T-helper 17 cell (primary cell): Measurements from ENCODE around the gene PLBD1. TPM values are rescaled to one million over a fixed set of nuclear protein-coding genes. Genes with fewer than 3 reads are reported as not detected.

ENCODE experiments used
- ATAC-seq: fragments of 150-1000 bp; cut with Tn5 transposase; 2 replicates; pipeline ENCODE4 v1.10.0; 2021; ENCODE audit warnings: mild to moderate bottlenecking, moderate library complexity
- DNase-seq, 3 donors: peaks; one replicate each; pipeline versions ENCODE4 v3.0.0 to v3.0.0-alpha.2; 2020 to 2021
- H3K9me3 ChIP-seq: one replicate; pipeline ENCODE4 v1.7.0; 2013; ENCODE audit warnings: low read length, mild to moderate bottlenecking; ENCODE audit not compliant: control insufficient read depth, poor library complexity, severe bottlenecking
- H3K27ac Mint-ChIP-seq: one replicate; pipeline ENCODE4 v1.8.0; 2022; ENCODE audit warnings: mild to moderate bottlenecking, moderate library complexity, mixed read lengths
- H3K27me3 Mint-ChIP-seq: one replicate; pipeline ENCODE4 v1.8.0; 2022; ENCODE audit warnings: mixed read lengths
- H3K36me3 Mint-ChIP-seq: one replicate; pipeline ENCODE4 v1.8.0; 2022; ENCODE audit warnings: low read depth, mixed read lengths
- H3K4me1 Mint-ChIP-seq: one replicate; pipeline ENCODE4 v1.8.0; 2022; ENCODE audit warnings: mild to moderate bottlenecking, mixed read lengths
- H3K4me3 Mint-ChIP-seq: one replicate; pipeline ENCODE4 v1.8.0; 2022; ENCODE audit warnings: mild to moderate bottlenecking, moderate library complexity, mixed read lengths
- total RNA-seq, 4 donors: library from RNA in 2 of 4; stranded (reverse) in 2 of 4; gene quantifications; one replicate each; pipeline ENCODE4 v1.2.3 and lab custom pipeline; 2022 to 2026

PLBD1 gene
- total RNA-seq, 2 donors from 2014 or later = 1.8 to 5.1 TPM

- no peaks in the 10 kb centered on the region for H3K9me3 ChIP-seq
- DNase-seq (no peak), ATAC-seq (no peak)
- Mint-ChIP-seq H3K27me3 (no peaks in the 10 kb centered on the region), H3K27ac (no peak overlapping the region), H3K36me3 (no peaks in the 10 kb centered on the region), H3K4me1 (peaks cover 8% of the 10 kb centered on the region), H3K4me3 (no peak overlapping the region)
These were observed 9.2 kb downstream of the PLBD1 start for GRCh38 chr12:14558473-14558959.

DNA sequence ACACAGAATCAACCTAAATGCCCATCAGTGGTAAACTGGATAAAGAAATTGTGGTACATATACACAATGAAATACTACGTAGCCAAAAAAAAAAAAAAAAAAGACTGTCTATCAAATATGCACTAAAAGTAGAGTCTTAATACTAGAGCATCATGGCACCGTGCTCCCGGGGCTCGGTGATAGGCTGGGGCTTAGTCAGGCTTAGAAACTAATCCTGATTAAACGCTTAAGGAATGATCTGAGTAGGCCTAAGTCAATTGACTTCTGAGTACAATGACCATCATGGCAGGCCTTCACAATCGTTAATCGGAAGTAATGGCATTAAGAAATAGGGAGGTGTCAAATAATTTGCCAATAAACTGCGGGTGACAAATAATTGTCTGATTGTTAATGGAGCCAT is 9.7 kb downstream of the PLBD1 start:
- H3K27ac Mint-ChIP-seq = no peak overlapping the region
- ATAC-seq (no peak), DNase-seq (no peak)
- H3K4me1 Mint-ChIP-seq = peaks cover 8% of the 10 kb centered on the region
- H3K4me3 Mint-ChIP-seq = no peak overlapping the region
- no peaks in the 10 kb centered on the region for H3K27me3 Mint-ChIP-seq
- H3K9me3 ChIP-seq = no peaks in the 10 kb centered on the region
- no peaks in the 10 kb centered on the region for H3K36me3 Mint-ChIP-seq

DNA sequence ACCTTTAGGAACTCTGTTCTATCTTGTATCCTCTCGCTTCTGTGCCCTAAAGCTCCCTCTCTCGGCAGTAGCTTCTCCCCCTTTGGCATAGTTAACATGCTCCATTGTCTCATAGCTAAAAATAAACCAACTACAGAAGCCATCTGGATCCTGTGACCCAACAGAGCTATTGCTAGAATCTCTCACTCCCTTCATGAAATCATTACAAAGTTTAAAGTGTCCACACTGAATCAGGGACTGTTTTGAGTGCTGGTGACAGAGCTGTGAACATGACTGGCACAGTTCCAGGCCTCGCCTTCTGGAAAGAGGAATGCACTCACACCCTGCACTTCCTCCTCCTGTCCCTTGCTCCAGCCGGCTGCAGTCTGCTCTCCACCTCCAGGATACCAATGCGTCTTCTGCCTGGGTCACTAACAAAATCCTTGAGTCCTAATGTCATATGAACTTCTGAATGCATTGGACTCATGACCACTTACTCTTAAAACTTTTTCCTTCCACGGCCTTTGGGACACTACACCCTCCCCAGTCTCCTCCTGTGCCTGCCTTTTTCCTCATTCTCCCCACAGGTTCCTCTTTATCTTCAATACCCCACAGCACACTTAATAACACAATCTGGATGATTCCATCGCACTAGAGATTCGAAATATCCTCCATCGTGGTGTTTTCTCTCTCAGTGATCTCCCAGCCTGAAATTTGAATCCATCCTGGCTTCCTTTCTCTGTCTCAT is 13.2 kb downstream of the PLBD1 start:
- H3K27ac Mint-ChIP-seq = no peak overlapping the region
- no peak for DNase-seq
- H3K27me3 Mint-ChIP-seq = no peaks in the 10 kb centered on the region
- H3K36me3 Mint-ChIP-seq = peaks cover 3% of the 10 kb centered on the region
- H3K4me3 Mint-ChIP-seq = no peak overlapping the region
- peaks cover 3% of the 10 kb centered on the region for H3K4me1 Mint-ChIP-seq
- ATAC-seq = no peak
- no peaks in the 10 kb centered on the region for H3K9me3 ChIP-seq

DNA sequence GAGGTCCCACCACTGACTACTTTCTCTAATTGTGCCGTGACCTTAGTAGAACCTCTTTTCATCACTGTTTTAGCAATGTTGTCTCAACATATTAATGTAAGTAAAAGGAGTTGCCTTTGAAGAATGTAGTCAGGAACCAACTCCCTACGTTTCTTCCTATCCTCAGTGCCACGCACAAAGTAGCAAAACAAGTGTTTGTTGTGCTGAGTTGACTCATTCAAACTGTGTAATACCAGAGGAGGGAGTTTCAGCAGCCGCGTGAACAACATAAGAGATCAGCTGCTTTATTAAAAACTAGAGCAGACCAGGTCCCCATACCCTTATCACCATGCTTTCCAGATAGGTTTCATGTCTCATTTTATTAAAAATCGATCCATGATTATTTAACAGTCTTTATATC is 19.1 kb downstream of the PLBD1 start:
- H3K27me3 Mint-ChIP-seq = peaks cover 10% of the 10 kb centered on the region
- no peaks in the 10 kb centered on the region for H3K9me3 ChIP-seq
- H3K4me1 Mint-ChIP-seq = no peaks in the 10 kb centered on the region
- peaks cover 5% of the 10 kb centered on the region for H3K36me3 Mint-ChIP-seq
- no peak overlapping the region for H3K27ac Mint-ChIP-seq
- DNase-seq = no peak
- no peak overlapping the region for H3K4me3 Mint-ChIP-seq
- no peak for ATAC-seq

DNA sequence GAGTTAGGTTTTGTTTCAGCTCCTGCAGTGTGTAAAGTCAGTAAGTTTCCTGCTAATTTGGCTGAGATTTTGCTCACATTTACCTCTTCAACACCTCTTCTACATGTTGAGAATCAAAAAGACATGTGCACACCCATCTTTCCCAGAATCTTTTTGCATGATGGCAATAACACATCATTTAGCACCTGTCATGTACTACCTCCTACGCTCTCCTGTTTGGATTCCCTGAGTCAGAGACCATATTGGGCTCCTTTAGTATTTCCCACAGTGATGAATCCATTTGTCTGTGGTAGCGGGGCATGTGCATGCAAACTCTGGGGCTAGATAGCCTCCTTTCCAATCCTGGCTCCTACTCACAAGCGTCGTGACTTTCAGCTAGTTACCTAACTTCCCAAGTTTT is 20.1 kb downstream of the PLBD1 start:
- Mint-ChIP-seq H3K27me3 (peaks cover 10% of the 10 kb centered on the region), H3K4me3 (no peak overlapping the region), H3K4me1 (no peaks in the 10 kb centered on the region), H3K36me3 (peaks cover 5% of the 10 kb centered on the region), H3K27ac (no peak overlapping the region)
- ATAC-seq (no peak), DNase-seq (no peak)
- H3K9me3 ChIP-seq = no peaks in the 10 kb centered on the region

GRCh38 chr12:14545144-14546124 is 22.2 kb downstream of the PLBD1 start:
- DNase-seq (no peak), ATAC-seq (no peak)
- no peaks in the 10 kb centered on the region for H3K9me3 ChIP-seq
- H3K36me3 Mint-ChIP-seq = peaks cover 5% of the 10 kb centered on the region
- H3K4me1 Mint-ChIP-seq = no peaks in the 10 kb centered on the region
- H3K27ac Mint-ChIP-seq = no peak overlapping the region
- H3K4me3 Mint-ChIP-seq = no peak overlapping the region
- H3K27me3 Mint-ChIP-seq = peaks cover 10% of the 10 kb centered on the region

GRCh38 chr12:14540801-14541462 is 26.8 kb downstream of the PLBD1 start:
- Mint-ChIP-seq H3K4me1 (no peaks in the 10 kb centered on the region), H3K4me3 (no peak overlapping the region), H3K27ac (no peak overlapping the region), H3K36me3 (peaks cover 2% of the 10 kb centered on the region), H3K27me3 (no peaks in the 10 kb centered on the region)
- ATAC-seq = no peak
- no peaks in the 10 kb centered on the region for H3K9me3 ChIP-seq
- DNase-seq = no peak

DNA sequence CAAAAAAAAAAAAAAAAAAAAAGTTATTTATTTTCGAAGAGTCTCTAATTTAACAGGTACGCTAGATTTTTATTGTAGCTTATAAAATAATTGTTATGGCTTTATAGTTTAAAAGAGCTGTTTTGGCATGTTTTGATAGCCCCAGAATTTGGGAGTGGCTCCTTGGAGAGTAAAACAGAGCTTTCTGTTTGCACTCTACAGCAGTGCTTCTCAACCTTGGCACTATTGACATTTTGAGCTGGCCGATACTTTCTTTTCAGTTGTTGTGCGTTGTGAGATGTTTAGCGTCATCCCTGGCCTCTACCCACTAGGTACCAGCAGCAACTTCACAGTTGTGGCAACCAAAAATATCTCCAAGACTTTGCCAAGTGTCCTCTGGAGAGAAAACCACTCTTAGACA is 30.6 kb downstream of the PLBD1 start:
- no peak for ATAC-seq
- no peak overlapping the region for H3K4me3 Mint-ChIP-seq
- no peak for DNase-seq
- H3K27ac Mint-ChIP-seq = no peak overlapping the region
- H3K4me1 Mint-ChIP-seq = no peaks in the 10 kb centered on the region
- no peaks in the 10 kb centered on the region for H3K36me3 Mint-ChIP-seq
- peaks cover 7% of the 10 kb centered on the region for H3K27me3 Mint-ChIP-seq
- no peaks in the 10 kb centered on the region for H3K9me3 ChIP-seq

GRCh38 chr12:14532152-14532551 is 35.5 kb downstream of the PLBD1 start:
- Mint-ChIP-seq H3K4me1 (no peaks in the 10 kb centered on the region), H3K27me3 (peaks cover 7% of the 10 kb centered on the region), H3K4me3 (no peak overlapping the region), H3K36me3 (no peaks in the 10 kb centered on the region), H3K27ac (no peak overlapping the region)
- no peaks in the 10 kb centered on the region for H3K9me3 ChIP-seq
- ATAC-seq (no peak), DNase-seq (no peak)

GRCh38 chr12:14525964-14526363 is 41.7 kb downstream of the PLBD1 start:
- Mint-ChIP-seq H3K27ac (no peak overlapping the region), H3K36me3 (no peaks in the 10 kb centered on the region), H3K4me3 (no peak overlapping the region), H3K27me3 (no peaks in the 10 kb centered on the region), H3K4me1 (no peaks in the 10 kb centered on the region)
- DNase-seq (no peak), ATAC-seq (no peak)
- peaks cover 3% of the 10 kb centered on the region for H3K9me3 ChIP-seq

DNA sequence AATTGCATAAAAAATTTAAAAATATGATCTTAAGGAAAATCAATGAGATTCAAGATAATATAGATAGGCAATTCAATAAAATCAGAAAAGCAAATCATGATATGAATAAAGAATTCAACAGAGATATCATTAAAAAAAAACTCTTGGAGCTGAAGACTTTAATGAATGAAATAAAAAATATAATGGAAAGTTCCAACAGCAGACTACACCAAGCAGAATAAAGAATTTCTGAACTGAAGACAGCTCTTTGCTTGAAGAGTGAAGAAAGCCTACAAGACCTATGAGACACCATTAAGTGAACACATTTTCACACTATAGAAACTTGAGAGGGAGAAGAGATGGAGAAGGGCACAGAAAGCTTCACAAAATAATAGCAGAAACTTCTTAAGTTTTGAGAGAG is 45.9 kb downstream of the PLBD1 start:
- no peak overlapping the region for H3K4me3 Mint-ChIP-seq
- no peak overlapping the region for H3K27ac Mint-ChIP-seq
- no peaks in the 10 kb centered on the region for H3K27me3 Mint-ChIP-seq
- no peaks in the 10 kb centered on the region for H3K4me1 Mint-ChIP-seq
- ATAC-seq = no peak
- H3K36me3 Mint-ChIP-seq = no peaks in the 10 kb centered on the region
- peaks cover 3% of the 10 kb centered on the region for H3K9me3 ChIP-seq
- DNase-seq = no peak

DNA sequence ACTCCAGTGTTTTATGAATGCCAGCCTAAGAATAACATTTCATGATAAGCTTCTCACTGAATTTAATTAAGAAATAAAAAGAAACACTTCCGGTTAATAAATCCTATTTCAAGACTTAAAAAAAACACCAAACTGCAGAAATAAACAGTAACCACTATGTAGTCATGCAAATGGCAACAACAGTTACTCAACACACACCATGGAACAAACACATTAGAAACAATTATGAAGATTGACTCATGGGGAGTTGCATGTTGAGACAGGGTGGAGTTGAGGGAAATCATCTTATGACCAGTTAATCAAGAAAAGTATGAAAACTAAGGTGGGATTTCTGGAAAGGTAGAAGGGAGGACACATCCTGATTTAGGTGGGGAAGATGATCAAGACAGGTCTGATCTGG is 52.7 kb downstream of the PLBD1 start:
- Mint-ChIP-seq H3K4me3 (no peak overlapping the region), H3K4me1 (peaks cover 2% of the 10 kb centered on the region), H3K27me3 (no peaks in the 10 kb centered on the region), H3K36me3 (peaks cover 2% of the 10 kb centered on the region), H3K27ac (no peak overlapping the region)
- DNase-seq (no peak), ATAC-seq (no peak)
- no peaks in the 10 kb centered on the region for H3K9me3 ChIP-seq

- ATAC-seq = no peak
- DNase-seq = no peak
- no peak overlapping the region for H3K27ac Mint-ChIP-seq
These were observed 53.4 kb downstream of the PLBD1 start for GRCh38 chr12:14514154-14514842.

More at GRCh38 chr12:14514154-14514842, 53.4 kb downstream of the PLBD1 start:
- H3K4me1 Mint-ChIP-seq = peaks cover 2% of the 10 kb centered on the region
- no peaks in the 10 kb centered on the region for H3K27me3 Mint-ChIP-seq
- no peaks in the 10 kb centered on the region for H3K9me3 ChIP-seq
- H3K36me3 Mint-ChIP-seq = peaks cover 2% of the 10 kb centered on the region
- no peak overlapping the region for H3K4me3 Mint-ChIP-seq
